ENCODE data around the gene CREB3L2. TPM values are rescaled to one million over a fixed set of nuclear protein-coding genes. Genes with fewer than 3 reads are reported as not detected.

CREB3L2 gene
- total and polyA plus RNA-seq, 2 experiments from 2014 or later: 37.6 to 38.3 TPM

DNA sequence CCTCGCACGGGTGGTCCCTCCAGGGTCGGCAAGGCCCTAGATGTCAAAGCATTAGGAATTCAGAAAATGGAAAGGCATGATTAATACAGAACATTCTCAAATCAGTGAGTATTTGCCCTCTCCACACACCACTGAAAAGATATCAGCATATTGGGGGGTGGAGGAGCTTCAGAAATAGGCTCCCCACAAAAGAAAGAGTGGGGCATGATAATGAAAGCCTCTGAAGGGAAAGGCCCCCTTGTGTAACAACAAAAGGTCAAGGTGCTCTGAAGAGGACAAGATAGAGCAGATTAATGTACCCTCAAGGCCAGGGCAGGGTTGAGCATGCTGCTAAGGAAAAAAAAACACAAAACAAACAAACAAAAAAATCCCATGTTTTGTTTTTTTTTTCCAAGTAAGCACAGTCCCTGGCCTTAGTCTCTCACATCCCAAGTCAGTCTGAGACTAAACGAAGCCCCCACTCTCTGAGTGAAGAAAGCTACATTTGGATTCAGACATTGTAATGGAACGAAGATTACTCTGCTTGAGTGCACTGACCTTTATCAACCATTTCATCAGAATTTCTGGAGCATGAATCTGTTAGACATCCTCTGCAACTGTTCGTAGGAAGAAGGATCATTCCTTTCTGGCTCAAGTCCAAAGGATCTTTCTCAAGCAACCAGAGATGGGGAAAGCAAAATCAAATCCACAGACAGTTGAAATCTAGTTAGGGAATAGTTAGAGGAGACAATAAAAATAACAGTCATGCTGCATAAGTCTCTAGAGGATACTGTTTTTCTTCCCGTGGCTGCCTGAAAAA, 127.7 kb downstream of the CREB3L2 start:
- H3K9me3 ChIP-seq (ENCODE audit: low read depth): no peaks in the 10 kb centered on the region
- DNase-seq (ENCODE audit: low spot score): peak; percentile 34
- no peaks in the 10 kb centered on the region for H3K4me1 ChIP-seq (ENCODE audit: insufficient read depth)
- H3K4me2 ChIP-seq: no peak overlapping the region
- H4K20me1 ChIP-seq (ENCODE audit: insufficient read depth, poor library complexity, severe bottlenecking): no peaks in the 10 kb centered on the region
- TF ChIP-seq EZH2 (IDR thresholded peaks at IDR 0.05; ENCODE audit: borderline replicate concordance) (no peak), EZH2phosphoT487 (IDR thresholded peaks at IDR 0.05; ENCODE audit: low read depth, severe bottlenecking, unreplicated experiment) (no peak), CTCF (IDR thresholded peaks at IDR 0.05; ENCODE audit: poor library complexity) (no peak)
- H3K36me3 ChIP-seq (replicated peaks; ENCODE audit: insufficient read depth, low read depth): no peaks in the 10 kb centered on the region
- peak overlapping the region; percentile 26 for H3K27ac ChIP-seq
- H2AFZ ChIP-seq: no peak overlapping the region
- no peak overlapping the region for H3K4me3 ChIP-seq
- H3K9me2 ChIP-seq (replicated peaks; ENCODE audit: insufficient read depth): no peaks in the 10 kb centered on the region
- no peaks in the 10 kb centered on the region for H3K27me3 ChIP-seq
- WGBS (ENCODE audit: low lambda C conversion rate, missing lambda C conversion rate): 80% methylated on average over 7 of the region's 7 CpGs
- H3K79me2 ChIP-seq: no peaks in the 10 kb centered on the region

GRCh38 chr7:137873524-137873923, 128.4 kb downstream of the CREB3L2 start:
- Histone ChIP-seq H3K4me3 (no peak overlapping the region), H3K27ac (no peak overlapping the region), H3K9me2 (replicated peaks; ENCODE audit: insufficient read depth) (no peaks in the 10 kb centered on the region), H3K4me2 (no peak overlapping the region), H3K79me2 (no peaks in the 10 kb centered on the region), H3K27me3 (no peaks in the 10 kb centered on the region), H3K4me1 (ENCODE audit: insufficient read depth) (no peaks in the 10 kb centered on the region), H3K9me3 (ENCODE audit: low read depth) (no peaks in the 10 kb centered on the region), H2AFZ (no peak overlapping the region), H3K36me3 (replicated peaks; ENCODE audit: insufficient read depth, low read depth) (no peaks in the 10 kb centered on the region), H4K20me1 (ENCODE audit: insufficient read depth, poor library complexity, severe bottlenecking) (no peaks in the 10 kb centered on the region)
- no peak for TF ChIP-seq CTCF (IDR thresholded peaks at IDR 0.05; ENCODE audit: poor library complexity)
- no peak for TF ChIP-seq EZH2phosphoT487 (IDR thresholded peaks at IDR 0.05; ENCODE audit: low read depth, severe bottlenecking, unreplicated experiment)
- no peak for TF ChIP-seq EZH2 (IDR thresholded peaks at IDR 0.05; ENCODE audit: borderline replicate concordance)
- no peak for DNase-seq (ENCODE audit: low spot score)
- WGBS (ENCODE audit: low lambda C conversion rate, missing lambda C conversion rate): 99% methylated on average over 3 of the region's 3 CpGs

DNA sequence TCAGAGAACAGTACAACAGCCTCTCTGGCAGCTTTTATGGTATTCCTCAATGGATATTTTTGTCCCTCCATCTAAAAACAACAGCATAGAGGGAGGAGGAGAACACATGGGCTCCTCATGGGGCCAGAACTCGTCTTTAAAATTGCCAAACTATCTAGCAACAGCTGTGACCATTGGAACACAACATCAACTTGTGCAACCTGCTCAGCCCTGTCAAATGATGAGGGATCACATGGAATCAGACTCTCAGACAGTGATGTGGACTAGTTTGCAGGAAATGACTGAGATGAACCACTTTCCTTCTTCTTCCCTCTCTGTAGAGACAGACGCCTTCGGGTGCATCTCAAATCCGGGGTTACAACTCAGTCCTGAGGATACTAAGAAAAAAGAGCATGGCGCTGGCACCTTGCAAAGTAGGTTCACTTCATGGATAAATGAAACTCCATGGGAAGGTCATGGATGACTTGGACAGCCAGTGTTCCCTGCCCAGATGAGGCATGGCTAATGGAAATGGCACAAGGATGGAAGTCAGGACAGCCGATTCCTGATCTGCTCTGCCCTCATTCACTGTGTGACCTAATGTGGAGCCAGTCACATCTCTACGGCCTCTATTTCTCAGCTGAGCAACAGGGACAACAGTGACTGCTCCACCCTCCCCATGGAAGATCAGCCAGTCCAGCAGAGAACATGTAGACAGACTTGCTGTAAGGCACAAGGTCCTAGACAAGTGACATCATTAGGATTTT, 130.5 kb downstream of the CREB3L2 start:
- H3K27me3 ChIP-seq: no peaks in the 10 kb centered on the region
- TF ChIP-seq EZH2 (IDR thresholded peaks at IDR 0.05; ENCODE audit: borderline replicate concordance): no peak
- TF ChIP-seq CTCF (IDR thresholded peaks at IDR 0.05; ENCODE audit: poor library complexity): no peak
- H4K20me1 ChIP-seq (ENCODE audit: insufficient read depth, poor library complexity, severe bottlenecking): no peaks in the 10 kb centered on the region
- no peak for DNase-seq (ENCODE audit: low spot score)
- H3K79me2 ChIP-seq: no peaks in the 10 kb centered on the region
- no peak overlapping the region for H3K4me2 ChIP-seq
- no peaks in the 10 kb centered on the region for H3K4me1 ChIP-seq (ENCODE audit: insufficient read depth)
- no peaks in the 10 kb centered on the region for H3K36me3 ChIP-seq (replicated peaks; ENCODE audit: insufficient read depth, low read depth)
- H2AFZ ChIP-seq: no peak overlapping the region
- H3K9me2 ChIP-seq (replicated peaks; ENCODE audit: insufficient read depth): no peaks in the 10 kb centered on the region
- 96% methylated on average over 7 of the region's 7 CpGs for WGBS (ENCODE audit: low lambda C conversion rate, missing lambda C conversion rate)
- no peak overlapping the region for H3K27ac ChIP-seq
- H3K4me3 ChIP-seq: no peak overlapping the region
- no peaks in the 10 kb centered on the region for H3K9me3 ChIP-seq (ENCODE audit: low read depth)

All from hepatocyte (in vitro differentiated cells).